HG03521 (cell line): ENCODE results near the gene ZBTB4.

Source experiments
- ATAC-seq: cut with Tn5 transposase; IDR thresholded peaks from one replicate; pipeline ENCODE4 v1.9.1; 2021; ENCODE audit warnings: mild to moderate bottlenecking, moderate library complexity; ENCODE audit not compliant: unreplicated experiment

The ZBTB4 gene

GRCh38 chr17:7479213-7480088 is at the start of gene ZBTB4:
Gene ZBTB4, minus strand, starts transcription at chr17:7479631. Its CDS starts 12,830 bp downstream, at chr17:7466801.
- no peak for ATAC-seq

GRCh38 chr17:7528842-7529241 is 49.4 kb upstream of the ZBTB4 start:
- no peak for ATAC-seq

- no peak for ATAC-seq
Measured at GRCh38 chr17:7523033-7523432, 43.6 kb upstream of the ZBTB4 start.

- ATAC-seq = no peak
Measured at GRCh38 chr17:7515911-7516610, 36.6 kb upstream of the ZBTB4 start.

- ATAC-seq = no peak
Measured at GRCh38 chr17:7513850-7514419, 34.5 kb upstream of the ZBTB4 start.

- ATAC-seq = no peak
Measured at GRCh38 chr17:7512824-7513540, 33.6 kb upstream of the ZBTB4 start.

GRCh38 chr17:7512105-7512504 is 32.7 kb upstream of the ZBTB4 start:
- ATAC-seq = no peak

- no peak for ATAC-seq
Measured at GRCh38 chr17:7511108-7511507, 31.7 kb upstream of the ZBTB4 start.

- no peak for ATAC-seq
Measured at GRCh38 chr17:7509937-7510336, 30.5 kb upstream of the ZBTB4 start.

GRCh38 chr17:7508846-7509245 is 29.4 kb upstream of the ZBTB4 start:
- ATAC-seq = no peak

- ATAC-seq = no peak
Measured at GRCh38 chr17:7508145-7508544, 28.7 kb upstream of the ZBTB4 start.

- no peak for ATAC-seq
Measured at GRCh38 chr17:7503521-7503920, 24.1 kb upstream of the ZBTB4 start.

- ATAC-seq = no peak
Measured at GRCh38 chr17:7502987-7503386, 23.6 kb upstream of the ZBTB4 start.

GRCh38 chr17:7502171-7502847 is 22.9 kb upstream of the ZBTB4 start:
- no peak for ATAC-seq

- ATAC-seq = no peak
Measured at GRCh38 chr17:7501729-7502128, 22.3 kb upstream of the ZBTB4 start.

- no peak for ATAC-seq
Measured at GRCh38 chr17:7499161-7499560, 19.7 kb upstream of the ZBTB4 start.

GRCh38 chr17:7497636-7498035 is 18.2 kb upstream of the ZBTB4 start:
- ATAC-seq = no peak

- no peak for ATAC-seq
Measured at GRCh38 chr17:7497228-7497627, 17.8 kb upstream of the ZBTB4 start.

- ATAC-seq = no peak
Measured at GRCh38 chr17:7496470-7497183, 17.2 kb upstream of the ZBTB4 start.

- ATAC-seq = no peak
Measured at GRCh38 chr17:7495906-7496434, 16.5 kb upstream of the ZBTB4 start.
